ENCODE data around the gene PTPRD.

DNA sequence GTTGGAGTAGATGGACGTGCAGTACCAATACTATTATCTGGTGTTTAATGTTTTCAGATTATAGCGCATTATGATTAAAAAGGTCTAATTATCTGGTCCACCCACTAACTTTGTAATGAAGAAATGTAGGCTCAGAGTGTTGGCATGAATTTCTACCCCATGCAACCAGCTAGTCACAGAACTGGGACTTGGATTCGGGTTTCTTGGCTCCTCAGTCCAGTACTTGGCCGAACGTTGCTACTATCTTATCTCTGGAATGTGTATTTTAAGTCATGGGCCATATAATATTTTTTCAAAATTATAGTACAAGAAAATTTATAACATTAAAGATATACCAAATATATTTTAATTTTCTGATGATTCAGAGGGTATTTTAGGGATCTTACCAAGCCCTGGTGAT, 2155.7 kb downstream of the PTPRD start:
- TF ChIP-seq, protein P1, sequence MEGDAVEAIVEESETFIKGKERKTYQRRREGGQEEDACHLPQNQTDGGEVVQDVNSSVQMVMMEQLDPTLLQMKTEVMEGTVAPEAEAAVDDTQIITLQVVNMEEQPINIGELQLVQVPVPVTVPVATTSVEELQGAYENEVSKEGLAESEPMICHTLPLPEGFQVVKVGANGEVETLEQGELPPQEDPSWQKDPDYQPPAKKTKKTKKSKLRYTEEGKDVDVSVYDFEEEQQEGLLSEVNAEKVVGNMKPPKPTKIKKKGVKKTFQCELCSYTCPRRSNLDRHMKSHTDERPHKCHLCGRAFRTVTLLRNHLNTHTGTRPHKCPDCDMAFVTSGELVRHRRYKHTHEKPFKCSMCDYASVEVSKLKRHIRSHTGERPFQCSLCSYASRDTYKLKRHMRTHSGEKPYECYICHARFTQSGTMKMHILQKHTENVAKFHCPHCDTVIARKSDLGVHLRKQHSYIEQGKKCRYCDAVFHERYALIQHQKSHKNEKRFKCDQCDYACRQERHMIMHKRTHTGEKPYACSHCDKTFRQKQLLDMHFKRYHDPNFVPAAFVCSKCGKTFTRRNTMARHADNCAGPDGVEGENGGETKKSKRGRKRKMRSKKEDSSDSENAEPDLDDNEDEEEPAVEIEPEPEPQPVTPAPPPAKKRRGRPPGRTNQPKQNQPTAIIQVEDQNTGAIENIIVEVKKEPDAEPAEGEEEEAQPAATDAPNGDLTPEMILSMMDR (tag by site-specific recombination; IDR thresholded peaks at IDR 0.05): no peak
- TF ChIP-seq ZBTB48 (tag by site-specific recombination; IDR thresholded peaks at IDR 0.05) (no peak), ZNF426 (tag by site-specific recombination; IDR thresholded peaks at IDR 0.05) (no peak)
